Measurements from ENCODE around the gene ARHGAP42. TPM values are rescaled to one million over a fixed set of nuclear protein-coding genes. Genes with fewer than 3 reads are reported as not detected.
"Not testable (repeated sequence)": the region's sequence is repeated elsewhere in the genome, so short reads cannot be mapped to it uniquely, and the experiment has no call there.

The ARHGAP42 gene
- total and polyA plus RNA-seq, 10 donors, result 3.5 to 31.0 (median 19.6) TPM

- intact Hi-C loops (cut with DNase I; ENCODE audit: low total_unique reads), result no loop called here
- Histone ChIP-seq H3K4me1 (peaks cover 5 to 54% (median 29%) of the 10 kb centered on the region in 6 donors), H3K27ac (peak overlapping the region in 7 of 8 donors; percentile 31 to 64 (median 42)), H3K9me3 (no peaks in the 10 kb centered on the region), H3K36me3 (no peaks in the 10 kb centered on the region), H3K27me3 (replicated peaks in 1 of 7) (no peaks in the 10 kb centered on the region), H3K4me3 (peak overlapping the region in 1 of 8 donors; percentile 7)
- TF ChIP-seq POLR2AphosphoS5 (IDR thresholded peaks at IDR 0.05), result no peak
- TF ChIP-seq POLR2A (IDR thresholded peaks at IDR 0.05), result no peak
- TF ChIP-seq CTCF (IDR thresholded peaks at IDR 0.05 in 8 of 11, conservative IDR thresholded peaks at IDR 0.05 in 3 of 11), result no peak
- WGBS, 5 donors, result 54 to 66% (median 62%) methylated on average over 5 of the region's 5 CpGs
- DNase-seq, result no peak
Measured at GRCh38 chr11:100741866-100742625, 55.0 kb downstream of the ARHGAP42 start.

GRCh38 chr11:100746448-100746847 lies 59.4 kb downstream of the ARHGAP42 start:
- intact Hi-C loops (cut with DNase I; ENCODE audit: low total_unique reads), result no loop called here
- Histone ChIP-seq H3K4me3 (no peak overlapping the region), H3K36me3 (peaks cover 0 to 13% (median 0%) of the 10 kb centered on the region in 6 donors), H3K4me1 (peaks cover 5 to 19% (median 11%) of the 10 kb centered on the region in 6 donors), H3K27ac (no peak overlapping the region), H3K27me3 (replicated peaks in 1 of 7) (no peaks in the 10 kb centered on the region), H3K9me3 (peaks cover 4 to 35% (median 27%) of the 10 kb centered on the region in 8 donors)
- WGBS, 5 donors, result 90 to 98% (median 96%) methylated on average over 6 of the region's 6 CpGs
- no peak for DNase-seq
- no peak for TF ChIP-seq POLR2A (IDR thresholded peaks at IDR 0.05)
- TF ChIP-seq CTCF (IDR thresholded peaks at IDR 0.05 in 8 of 11, conservative IDR thresholded peaks at IDR 0.05 in 3 of 11), result no peak
- TF ChIP-seq POLR2AphosphoS5 (IDR thresholded peaks at IDR 0.05), result no peak

GRCh38 chr11:100748153-100748552 lies 61.1 kb downstream of the ARHGAP42 start:
- Histone ChIP-seq H3K4me3 (no peak overlapping the region), H3K27me3 (replicated peaks in 1 of 7) (no peaks in the 10 kb centered on the region), H3K9me3 (peaks cover 4 to 35% (median 27%) of the 10 kb centered on the region in 8 donors), H3K4me1 (peaks cover 0 to 3% (median 0%) of the 10 kb centered on the region in 6 donors), H3K36me3 (peaks cover 0 to 13% (median 0%) of the 10 kb centered on the region in 6 donors), H3K27ac (no peak overlapping the region)
- no peak for TF ChIP-seq CTCF (IDR thresholded peaks at IDR 0.05 in 8 of 11, conservative IDR thresholded peaks at IDR 0.05 in 3 of 11)
- no peak for TF ChIP-seq POLR2A (IDR thresholded peaks at IDR 0.05)
- no peak for TF ChIP-seq POLR2AphosphoS5 (IDR thresholded peaks at IDR 0.05)
- WGBS, 5 donors, result 77 to 87% (median 82%) methylated on average over 4 of the region's 4 CpGs
- intact Hi-C loops (cut with DNase I; ENCODE audit: low total_unique reads), result no loop called here
- no peak for DNase-seq

- H3K4me1 ChIP-seq; H3K27me3 ChIP-seq (replicated peaks in 1 of 7); DNase-seq; intact Hi-C loops (cut with DNase I; ENCODE audit: low total_unique reads); H3K4me3 ChIP-seq; H3K27ac ChIP-seq: not testable (repeated sequence)
- Histone ChIP-seq H3K9me3 (peaks cover 4 to 35% (median 27%) of the 10 kb centered on the region in 8 donors), H3K36me3 (peaks cover 0 to 13% (median 0%) of the 10 kb centered on the region in 6 donors)
- WGBS, 5 donors, result 87 to 95% (median 90%) methylated on average over 10 of the region's 10 CpGs
Measured at GRCh38 chr11:100749887-100750565, 62.9 kb downstream of the ARHGAP42 start.

- H3K27ac ChIP-seq; H3K4me3 ChIP-seq; H3K4me1 ChIP-seq; intact Hi-C loops (cut with DNase I; ENCODE audit: low total_unique reads); DNase-seq; H3K27me3 ChIP-seq (replicated peaks in 1 of 7): not testable (repeated sequence)
- WGBS, 5 donors, result 86 to 99% (median 93%) methylated on average over 7 of the region's 7 CpGs
- H3K36me3 ChIP-seq, result peaks cover 0 to 13% (median 0%) of the 10 kb centered on the region in 6 donors
- peaks cover 4 to 35% (median 27%) of the 10 kb centered on the region in 8 donors for H3K9me3 ChIP-seq
Measured at GRCh38 chr11:100750566-100750891, 63.4 kb downstream of the ARHGAP42 start.

Data from spleen (tissue), 11 donors.